HepG2 (cell line): ENCODE data around the gene CCDC88B. TPM values are rescaled to one million over a fixed set of nuclear protein-coding genes. Genes with fewer than 3 reads are reported as not detected.

Source experiments
- ATAC-seq: fragments of 200-7000 bp; cut with Tn5 transposase; 3 replicates; pipeline ENCODE4 v1.9.1; 2020; ENCODE audit warnings: mild to moderate bottlenecking, moderate library complexity
- BruUV-seq: library from RNA; stranded (reverse); fragments of 400-500 nt; replicated peaks from 2 replicates; lab custom pipeline; 2021; lab: Mats Ljungman, UMichigan
- CTCF ChIA-PET: fragments of 300-600 bp; formaldehyde crosslinking; extraction: SDS; loops from one replicate; lab custom pipeline; 2021; ENCODE audit warnings: low total read pairs, inconsistent platforms, low intra/inter-chr PET ratio; lab: Yijun Ruan, JAX
- POLR2A ChIA-PET: fragments of 350-600 bp; sonication (Branson Sonifier 250); formaldehyde crosslinking; loops from one replicate; lab custom pipeline; 2020; ENCODE audit warnings: antibody characterized with exemption, inconsistent platforms; lab: Yijun Ruan, JAX
- DNase-seq: peaks from one replicate; pipeline ENCODE4 v3.0.0-alpha.2; 2015; ENCODE audit warnings: low spot score
- FAIRE-seq: peaks from 3 replicates; lab custom pipeline; 2011; peaks lifted over from hg19 to GRCh38; lab: Jason Lieb, UNC
- H2AFZ ChIP-seq: one replicate; pipeline ENCODE4 v1.6.1; 2011; ENCODE audit warnings: low read length, inconsistent platforms
- H3K27ac ChIP-seq: fragments of 300-600 bp; 3 replicates; pipeline ENCODE4 v1.8.0; 2011; ENCODE audit warnings: mixed run types, mild to moderate bottlenecking, mixed read lengths, low read length, inconsistent platforms; ENCODE audit not compliant: insufficient read depth; ENCODE audit errors: extremely low read length
- H3K27me3 ChIP-seq, 2 experiments: fragments of 200-600 bp in 1 of 2; 2 replicates in 1 of 2; 3 replicates in 1 of 2; pipeline versions ENCODE4 v1.6.0 to v1.8.0; 2011; ENCODE audit warnings: low read length in 2 of 2, mild to moderate bottlenecking in 2 of 2, moderate library complexity in 2 of 2, inconsistent platforms in 1 of 2; ENCODE audit not compliant: insufficient read depth in 2 of 2, control insufficient read depth in 1 of 2
- H3K36me3 ChIP-seq, 2 experiments: fragments of 200-600 bp in 1 of 2; replicated peaks in 1 of 2; 2 replicates in 1 of 2; 3 replicates in 1 of 2; pipeline versions ENCODE4 v1.5.1 to v1.8.0; 2011; ENCODE audit warnings: low read length in 2 of 2, inconsistent platforms in 1 of 2; ENCODE audit not compliant: insufficient read depth in 2 of 2, control insufficient read depth in 1 of 2
- H3K4me1 ChIP-seq: 2 replicates; pipeline ENCODE4 v1.5.1; 2012; ENCODE audit warnings: low read length, inconsistent platforms; ENCODE audit not compliant: insufficient read depth
- H3K4me2 ChIP-seq: 2 replicates; pipeline ENCODE4 v1.6.0; 2011; ENCODE audit warnings: low read depth, low read length, inconsistent platforms
- H3K4me3 ChIP-seq, 3 experiments: fragments of 200-600 bp in 1 of 3; sonication (generic), shearing (Covaris generic) in 1 of 3; replicated peaks in 1 of 3; 2 replicates each; pipeline ENCODE4 v1.5.1; 2011 to 2016; ENCODE audit warnings: low read length in 3 of 3, inconsistent platforms in 2 of 3, low read depth in 2 of 3, mild to moderate bottlenecking in 2 of 3, control low read depth in 1 of 3, mixed read lengths in 1 of 3; ENCODE audit not compliant: insufficient read depth in 1 of 3
- H3K79me2 ChIP-seq: one replicate; pipeline ENCODE4 v1.6.1; 2011; ENCODE audit warnings: low read length, inconsistent platforms; ENCODE audit not compliant: insufficient read depth
- H3K9ac ChIP-seq: 2 replicates; pipeline ENCODE4 v1.6.0; 2011; ENCODE audit warnings: mild to moderate bottlenecking, low read depth, low read length, inconsistent platforms; ENCODE audit not compliant: insufficient read depth
- H3K9me3 ChIP-seq: 2 replicates; pipeline ENCODE4 v1.5.1; 2012; ENCODE audit warnings: mild to moderate bottlenecking, low read length
- H4K20me1 ChIP-seq: 2 replicates; pipeline ENCODE4 v1.6.0; 2011; ENCODE audit warnings: inconsistent platforms, mild to moderate bottlenecking, low read length, moderate library complexity; ENCODE audit not compliant: insufficient read depth
- ATF7 ChIP-seq, 2 experiments: fragments of 450-650 bp in 1 of 2; sonication (generic) in 1 of 2; formaldehyde crosslinking in 1 of 2; IDR thresholded peaks; 2 replicates each; pipeline versions ENCODE4 v1.4.0 to v1.6.1; 2016 to 2020; ENCODE audit warnings: antibody characterized with exemption in 1 of 2, mild to moderate bottlenecking in 1 of 2, missing genetic modification reagents in 1 of 2
- DNMT1 ChIP-seq: sonication (generic); formaldehyde crosslinking; IDR thresholded peaks from 2 replicates; pipeline ENCODE4 v1.5.1; 2020; ENCODE audit warnings: mild to moderate bottlenecking, missing genetic modification reagents
- GTF3A ChIP-seq: sonication (generic); formaldehyde crosslinking; conservative IDR thresholded peaks from 2 replicates; pipeline ENCODE4 v1.4.0; 2020; ENCODE audit warnings: mild to moderate bottlenecking, missing genetic modification reagents
- HNF1B ChIP-seq: sonication (generic); formaldehyde crosslinking; IDR thresholded peaks from 2 replicates; pipeline ENCODE4 v1.5.1; 2020; ENCODE audit warnings: mild to moderate bottlenecking, moderate library complexity, missing genetic modification reagents
- MIER3 ChIP-seq: IDR thresholded peaks from 2 replicates; pipeline ENCODE4 v1.6.1; 2016; ENCODE audit warnings: missing compliant biosample characterization, borderline replicate concordance
- RFX3 ChIP-seq: IDR thresholded peaks from 2 replicates; pipeline ENCODE4 v1.6.1; 2016; ENCODE audit warnings: missing biosample characterization, missing genetic modification reagents
- SAP130 ChIP-seq: IDR thresholded peaks from 2 replicates; pipeline ENCODE4 v1.6.1; 2016; ENCODE audit warnings: low read depth
- ZNF510 ChIP-seq: sonication (generic); formaldehyde crosslinking; IDR thresholded peaks from 2 replicates; pipeline ENCODE4 v1.4.0; 2020; ENCODE audit warnings: low read depth, mild to moderate bottlenecking, missing genetic modification reagents
- ZNF513 ChIP-seq: sonication (generic); formaldehyde crosslinking; conservative IDR thresholded peaks from 2 replicates; pipeline ENCODE4 v1.5.0; 2020; ENCODE audit warnings: missing genetic modification reagents
- ZNF703 ChIP-seq: sonication (generic); formaldehyde crosslinking; IDR thresholded peaks from 2 replicates; pipeline ENCODE4 v1.5.1; 2020; ENCODE audit warnings: missing genetic modification reagents, mild to moderate bottlenecking, moderate library complexity, borderline replicate concordance
- ZNF773 ChIP-seq: sonication (generic); formaldehyde crosslinking; IDR thresholded peaks from 2 replicates; pipeline ENCODE4 v1.4.0; 2020; ENCODE audit warnings: missing genetic modification reagents, borderline replicate concordance
- WGBS: methylation state at CpG from one replicate; pipeline ENCODE4 v1.1.6; 2017; ENCODE audit warnings: low lambda C conversion rate; 5-methylcytosine and 5-hydroxymethylcytosine counted together
- in situ Hi-C: cut with HindIII; loops from 2 replicates; pipeline ENCODE4 v1.10.0; 2017; ENCODE audit warnings: low pct_unique_long_range_greater_than_20kb; ENCODE audit not compliant: extremely low pct_ligation_motif_present
- intact Hi-C: fragments of 100-400 bp; cut with micrococcal nuclease; formaldehyde crosslinking; loops from one replicate; pipeline ENCODE4 v1.10.0; 2022; ENCODE audit not compliant: unreplicated experiment
- polyA plus RNA-seq, 8 experiments: library from polyadenylated mRNA; depleted of rRNA in 3 of 8; stranded (reverse) in 7 of 8; unstranded in 1 of 8; fragments of >200 nt; fragmentation: Illumina TruSeq in 4 of 8; extraction: Trizol in 4 of 8; gene quantifications; 2 replicates each; pipeline versions ENCODE4 v1.2.1 to v1.2.3, GENCODE V29; 2011 to 2016; ENCODE audit warnings: low read depth in 4 of 8, missing spikeins in 1 of 8, mixed read lengths in 1 of 8; ENCODE audit not compliant: insufficient read depth in 1 of 8
- total RNA-seq, 5 experiments: library from RNA; depleted of rRNA; stranded (reverse); fragments of >200 nt; fragmentation: Illumina TruSeq; extraction: Trizol; gene quantifications; 2 replicates each; pipeline ENCODE4 v1.2.3, GENCODE V29; 2016; ENCODE audit warnings: low read depth in 1 of 5
- TF ChIP-seq, protein P1 (sequence below): sonication (generic); formaldehyde crosslinking; IDR thresholded peaks from 2 replicates; pipeline ENCODE4 v1.4.0; 2020; ENCODE audit warnings: mild to moderate bottlenecking, missing genetic modification reagents, borderline replicate concordance
- TF ChIP-seq, protein P2 (sequence below): sonication (generic); formaldehyde crosslinking; IDR thresholded peaks from 2 replicates; pipeline ENCODE4 v1.4.0; 2020; ENCODE audit warnings: missing genetic modification reagents, mild to moderate bottlenecking, borderline replicate concordance

CCDC88B gene
- total and polyA plus RNA-seq, 2 of the 13 experiments (the other 11 are each of a cell fraction or from before 2014, with no cell fraction given), result 3.6 to 4.8 TPM

GRCh38 chr11:64317961-64318765 is 21.8 kb upstream of the CCDC88B start, which contains the start of gene PRDX5:
Gene PRDX5, plus strand, starts transcription at chr11:64318121. Its CDS starts 95 bp downstream, at chr11:64318216.
- FAIRE-seq (peak; percentile 8), DNase-seq (peak; percentile 94), ATAC-seq (peak; percentile 81)
- peak within 1 kb of the TSS; percentile 99 for H3K4me2 ChIP-seq
- H4K20me1 ChIP-seq, result no peaks in the 10 kb centered on the region
- no peaks in the 10 kb centered on the region; a peak in 1 of 5 replicates for H3K27me3 ChIP-seq
- CTCF ChIA-PET, result interaction anchor here (0.7 kb wide), 1 partner anchor 37 kb away, joined by 4 read pairs; no protein-coding TSS in a partner anchor
- peaks cover 1 to 33% of the 10 kb centered on the region in 2 experiments; a peak in 3 of 5 replicates for H3K36me3 ChIP-seq
- in situ Hi-C loops, result no loop called here
- under 1% methylated on average over 21 of the region's 61 CpGs for WGBS
- no peaks in the 10 kb centered on the region for H3K9me3 ChIP-seq
- H3K27ac ChIP-seq, result peak within 1 kb of the TSS; percentile 98
- intact Hi-C loops, result loop anchor here (2.0 kb wide), 1 partner anchor 41 kb away; the partner anchor contains the start of gene RPS6KA4
- H3K79me2 ChIP-seq, result peaks cover 15% of the 10 kb centered on the region
- H3K4me3 ChIP-seq, result peak within 1 kb of the TSS; percentile 97 to 99 (median 99)
- BruUV-seq, result no TSS peak
- POLR2A ChIA-PET, result interaction anchor here (0.6 to 4.5 kb wide), 27 partner anchors 8 to 460 kb away, joined by 3 to 103 read pairs (median 6); partner anchors contain the start of genes BAD, CATSPERZ, ESRRA and FKBP2
- H3K9ac ChIP-seq, result peak within 1 kb of the TSS; percentile 94
- H2AFZ ChIP-seq, result no peak within 1 kb of the TSS
- H3K4me1 ChIP-seq, result peaks cover 22% of the 10 kb centered on the region
- TF ChIP-seq ATF7 (IDR thresholded peaks at IDR 0.05) (peak; percentile 46; the same call in 1 of the 2 replicates), ATF7 (CRISPR knock-in tag; IDR thresholded peaks at IDR 0.05) (peak; percentile 55; the same call in 1 of the 2 replicates), MIER3 (CRISPR knock-in tag) (0 out of 2 replicates have a peak, but pooled peaks have one; percentile 16), ZNF773 (CRISPR knock-in tag) (peak; percentile 72; the same call in 1 of the 2 replicates), ZNF513 (CRISPR knock-in tag) (0 out of 2 replicates have a peak, but pooled peaks have one; percentile 79), ZNF703 (CRISPR knock-in tag) (no peak; the same call in 1 of the 2 replicates), DNMT1 (CRISPR knock-in tag) (no peak), ZNF510 (0 out of 2 replicates have a peak, but pooled peaks have one; percentile 74), HNF1B (no peak), GTF3A (CRISPR knock-in tag) (peak; percentile 71; the same call in 1 of the 2 replicates), SAP130 (CRISPR knock-in tag) (peak; percentile 61), RFX3 (CRISPR knock-in tag) (no peak)
- TF ChIP-seq, protein P1, sequence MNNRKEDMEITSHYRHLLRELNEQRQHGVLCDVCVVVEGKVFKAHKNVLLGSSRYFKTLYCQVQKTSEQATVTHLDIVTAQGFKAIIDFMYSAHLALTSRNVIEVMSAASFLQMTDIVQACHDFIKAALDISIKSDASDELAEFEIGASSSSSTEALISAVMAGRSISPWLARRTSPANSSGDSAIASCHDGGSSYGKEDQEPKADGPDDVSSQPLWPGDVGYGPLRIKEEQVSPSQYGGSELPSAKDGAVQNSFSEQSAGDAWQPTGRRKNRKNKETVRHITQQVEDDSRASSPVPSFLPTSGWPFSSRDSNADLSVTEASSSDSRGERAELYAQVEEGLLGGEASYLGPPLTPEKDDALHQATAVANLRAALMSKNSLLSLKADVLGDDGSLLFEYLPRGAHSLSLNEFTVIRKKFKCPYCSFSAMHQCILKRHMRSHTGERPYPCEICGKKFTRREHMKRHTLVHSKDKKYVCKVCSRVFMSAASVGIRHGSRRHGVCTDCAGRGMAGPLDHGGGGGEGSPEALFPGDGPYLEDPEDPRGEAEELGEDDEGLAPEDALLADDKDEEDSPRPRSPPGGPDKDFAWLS (CRISPR knock-in tag), result 0 out of 2 replicates have a peak, but pooled peaks have one; percentile 51
- TF ChIP-seq, protein P2, sequence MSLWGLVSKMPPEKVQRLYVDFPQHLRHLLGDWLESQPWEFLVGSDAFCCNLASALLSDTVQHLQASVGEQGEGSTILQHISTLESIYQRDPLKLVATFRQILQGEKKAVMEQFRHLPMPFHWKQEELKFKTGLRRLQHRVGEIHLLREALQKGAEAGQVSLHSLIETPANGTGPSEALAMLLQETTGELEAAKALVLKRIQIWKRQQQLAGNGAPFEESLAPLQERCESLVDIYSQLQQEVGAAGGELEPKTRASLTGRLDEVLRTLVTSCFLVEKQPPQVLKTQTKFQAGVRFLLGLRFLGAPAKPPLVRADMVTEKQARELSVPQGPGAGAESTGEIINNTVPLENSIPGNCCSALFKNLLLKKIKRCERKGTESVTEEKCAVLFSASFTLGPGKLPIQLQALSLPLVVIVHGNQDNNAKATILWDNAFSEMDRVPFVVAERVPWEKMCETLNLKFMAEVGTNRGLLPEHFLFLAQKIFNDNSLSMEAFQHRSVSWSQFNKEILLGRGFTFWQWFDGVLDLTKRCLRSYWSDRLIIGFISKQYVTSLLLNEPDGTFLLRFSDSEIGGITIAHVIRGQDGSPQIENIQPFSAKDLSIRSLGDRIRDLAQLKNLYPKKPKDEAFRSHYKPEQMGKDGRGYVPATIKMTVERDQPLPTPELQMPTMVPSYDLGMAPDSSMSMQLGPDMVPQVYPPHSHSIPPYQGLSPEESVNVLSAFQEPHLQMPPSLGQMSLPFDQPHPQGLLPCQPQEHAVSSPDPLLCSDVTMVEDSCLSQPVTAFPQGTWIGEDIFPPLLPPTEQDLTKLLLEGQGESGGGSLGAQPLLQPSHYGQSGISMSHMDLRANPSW (CRISPR knock-in tag), result no peak; the same call in 1 of the 2 replicates
